GM19463 (cell line): ENCODE measurements around the gene SEMA6B.
"Not testable (repeated sequence)": the region's sequence is repeated elsewhere in the genome, so short reads cannot be mapped to it uniquely, and the experiment has no call there.

ENCODE experiments used
- ATAC-seq: cut with Tn5 transposase; IDR thresholded peaks from one replicate; pipeline ENCODE4 v1.9.1; 2021; ENCODE audit warnings: mild to moderate bottlenecking, moderate library complexity; ENCODE audit not compliant: unreplicated experiment

SEMA6B gene, protein sequence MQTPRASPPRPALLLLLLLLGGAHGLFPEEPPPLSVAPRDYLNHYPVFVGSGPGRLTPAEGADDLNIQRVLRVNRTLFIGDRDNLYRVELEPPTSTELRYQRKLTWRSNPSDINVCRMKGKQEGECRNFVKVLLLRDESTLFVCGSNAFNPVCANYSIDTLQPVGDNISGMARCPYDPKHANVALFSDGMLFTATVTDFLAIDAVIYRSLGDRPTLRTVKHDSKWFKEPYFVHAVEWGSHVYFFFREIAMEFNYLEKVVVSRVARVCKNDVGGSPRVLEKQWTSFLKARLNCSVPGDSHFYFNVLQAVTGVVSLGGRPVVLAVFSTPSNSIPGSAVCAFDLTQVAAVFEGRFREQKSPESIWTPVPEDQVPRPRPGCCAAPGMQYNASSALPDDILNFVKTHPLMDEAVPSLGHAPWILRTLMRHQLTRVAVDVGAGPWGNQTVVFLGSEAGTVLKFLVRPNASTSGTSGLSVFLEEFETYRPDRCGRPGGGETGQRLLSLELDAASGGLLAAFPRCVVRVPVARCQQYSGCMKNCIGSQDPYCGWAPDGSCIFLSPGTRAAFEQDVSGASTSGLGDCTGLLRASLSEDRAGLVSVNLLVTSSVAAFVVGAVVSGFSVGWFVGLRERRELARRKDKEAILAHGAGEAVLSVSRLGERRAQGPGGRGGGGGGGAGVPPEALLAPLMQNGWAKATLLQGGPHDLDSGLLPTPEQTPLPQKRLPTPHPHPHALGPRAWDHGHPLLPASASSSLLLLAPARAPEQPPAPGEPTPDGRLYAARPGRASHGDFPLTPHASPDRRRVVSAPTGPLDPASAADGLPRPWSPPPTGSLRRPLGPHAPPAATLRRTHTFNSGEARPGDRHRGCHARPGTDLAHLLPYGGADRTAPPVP

DNA sequence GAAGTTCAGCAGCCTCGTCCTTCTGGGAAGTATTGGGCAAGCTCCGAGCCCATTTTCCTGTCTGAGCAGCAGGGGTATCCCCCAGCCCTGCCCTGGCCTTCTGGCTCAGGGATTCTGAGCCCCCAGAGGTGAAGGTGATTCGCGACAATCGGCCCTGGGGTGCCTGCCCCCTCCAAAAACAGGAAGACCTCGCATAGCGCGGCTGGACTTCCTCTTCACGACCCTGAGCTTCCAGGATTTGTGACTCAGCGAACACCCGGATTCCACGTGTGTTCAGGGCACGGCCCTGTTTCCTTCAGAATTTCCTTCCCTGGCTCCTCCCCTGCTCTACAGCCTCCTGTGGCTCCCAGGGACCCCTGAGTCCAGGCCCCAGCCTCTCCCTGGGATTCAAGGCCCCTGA lies at the start of gene SEMA6B:
SEMA6B (minus strand) TSS at position 116 of the 400 bp plus-strand sequence. CDS start 1,227 bp downstream, outside the sequence.
- ATAC-seq = no peak

DNA sequence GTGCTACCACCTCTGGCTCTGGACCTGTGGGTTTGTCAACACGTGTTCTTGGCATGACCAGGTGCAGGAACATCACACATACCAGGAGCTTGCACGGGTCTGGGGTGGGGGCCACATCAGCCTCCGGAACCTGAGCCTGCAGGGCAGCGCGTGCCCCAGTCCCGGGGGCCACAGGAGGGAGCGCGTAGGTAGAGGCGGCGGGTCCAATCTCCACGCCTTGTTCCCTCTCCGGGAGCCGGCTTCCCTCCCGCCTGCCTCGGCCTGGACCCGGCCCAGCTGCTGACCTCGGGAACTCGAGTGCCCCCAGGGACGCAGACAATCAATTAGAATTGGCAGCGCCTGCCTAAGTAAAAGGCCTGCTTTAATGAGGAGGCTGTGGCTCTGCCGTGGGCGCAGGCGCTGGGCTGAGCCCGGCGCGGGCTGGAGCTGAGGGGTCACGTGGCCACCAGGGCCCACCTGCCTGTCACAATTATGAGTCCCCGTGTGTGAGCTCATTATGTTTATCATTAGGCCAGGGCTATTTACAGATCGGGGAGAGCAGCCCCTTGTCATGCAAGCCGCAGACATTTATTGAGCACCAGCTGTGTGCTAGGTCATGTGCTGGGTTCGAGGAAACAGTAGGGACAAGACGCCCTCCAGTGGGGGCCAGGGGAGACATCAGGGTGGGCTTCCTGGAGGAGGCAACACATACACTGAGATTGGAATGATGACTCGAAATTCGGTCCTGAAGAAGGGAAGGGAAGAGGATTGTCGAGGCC lies 47.6 kb upstream of the SEMA6B start:
- ATAC-seq = no peak

DNA sequence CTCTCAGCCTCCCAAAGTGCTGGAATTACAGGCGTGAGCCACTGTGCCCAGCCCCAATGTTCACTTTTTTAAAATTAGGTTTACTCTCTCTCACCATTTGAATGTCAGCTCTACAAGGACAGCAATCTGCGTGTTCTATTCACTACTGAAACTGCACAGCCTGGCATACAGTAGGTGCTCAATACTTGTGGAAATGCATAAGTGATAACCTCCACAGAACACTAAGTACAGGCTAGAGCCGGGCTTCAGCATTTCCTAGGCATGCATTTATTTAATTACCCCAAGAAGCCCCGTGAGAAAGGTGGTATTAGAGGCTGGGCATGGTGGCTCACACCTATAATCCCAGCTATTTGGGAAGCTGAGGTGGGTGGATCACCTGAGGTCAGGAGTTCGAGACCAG lies 46.7 kb upstream of the SEMA6B start:
- no peak for ATAC-seq

DNA sequence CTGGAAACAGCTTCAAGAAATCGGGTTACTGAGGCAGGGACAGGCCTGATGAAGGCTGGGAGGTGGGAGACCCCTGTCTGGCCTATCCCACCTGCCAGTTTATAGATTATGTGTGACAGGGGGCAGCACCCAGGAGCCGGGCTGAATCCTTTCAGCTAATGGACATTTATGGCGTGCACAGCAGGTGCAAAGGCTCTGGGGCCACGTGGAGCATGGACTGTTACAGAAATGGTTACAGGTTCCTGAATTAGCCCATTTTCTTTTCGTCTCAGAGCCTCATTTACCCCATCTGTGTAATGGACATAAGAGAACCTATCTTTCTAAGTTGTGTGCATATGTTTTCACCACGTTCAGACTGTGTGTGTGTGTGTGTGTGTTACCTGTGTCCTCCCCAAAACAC lies 45.4 kb upstream of the SEMA6B start:
- ATAC-seq = no peak

DNA sequence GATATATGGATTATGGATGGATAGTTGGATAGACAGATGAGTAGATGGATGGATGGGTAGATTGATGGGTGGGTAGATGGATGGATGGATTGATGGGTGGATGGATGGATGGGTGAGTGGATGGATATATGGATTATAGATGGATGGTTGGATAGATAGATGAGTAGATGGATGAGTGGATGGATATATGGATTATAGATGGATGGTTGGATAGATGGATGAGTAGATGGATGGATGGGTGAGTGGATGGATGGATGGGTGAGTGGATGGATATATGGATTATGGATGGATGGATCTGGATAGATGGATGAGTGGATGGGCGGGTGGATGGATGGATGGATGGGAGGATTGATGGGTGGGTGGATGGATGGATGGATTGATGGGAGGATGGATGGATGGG lies 43.4 kb upstream of the SEMA6B start:
- ATAC-seq = no peak

DNA sequence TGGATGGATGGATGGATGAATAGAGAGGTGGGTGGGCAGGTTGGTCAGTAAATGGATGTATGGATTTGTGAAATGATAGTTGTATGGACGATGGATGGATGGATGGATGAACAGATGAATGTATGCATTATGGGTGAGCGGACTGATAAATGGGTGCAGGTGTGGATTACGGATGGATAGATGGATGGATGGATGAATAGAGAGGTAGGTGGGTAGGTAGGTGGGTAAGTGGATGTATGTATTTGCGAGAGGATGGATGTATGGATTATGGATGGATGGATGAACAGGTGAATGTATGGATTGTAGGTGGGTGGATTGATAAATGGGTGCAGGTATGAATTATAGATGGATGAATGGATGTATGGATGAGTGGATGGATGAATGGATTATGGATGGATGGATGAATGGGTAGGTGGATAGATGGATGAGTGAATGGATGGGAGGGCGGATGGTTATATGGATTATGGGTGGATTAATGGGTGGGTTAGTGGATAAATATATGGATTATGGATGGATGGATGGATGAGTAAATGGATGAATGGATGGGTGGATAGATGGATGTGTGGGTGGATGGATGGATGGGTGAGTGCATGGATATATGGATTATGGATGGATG lies 42.8 kb upstream of the SEMA6B start:
- no peak for ATAC-seq

DNA sequence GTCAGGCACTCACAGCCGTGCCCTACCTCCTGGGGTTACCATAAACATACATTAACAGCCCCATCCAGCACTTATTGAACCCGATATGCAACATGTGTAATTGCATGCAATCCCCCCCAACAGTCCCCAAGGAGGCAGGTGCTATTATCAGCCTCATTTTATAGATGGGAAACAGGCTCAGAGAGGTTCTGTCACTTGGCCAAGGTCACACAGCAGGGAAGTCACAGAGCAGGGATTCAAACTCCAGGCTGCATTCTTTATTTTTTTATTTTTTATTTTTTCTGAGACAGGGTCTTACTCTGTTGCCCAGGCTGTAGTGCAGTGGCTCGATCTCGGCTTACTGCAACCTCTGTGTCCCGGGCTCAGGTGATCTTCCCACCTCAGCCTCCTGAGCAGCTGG lies 41.4 kb upstream of the SEMA6B start:
- ATAC-seq = no peak

DNA sequence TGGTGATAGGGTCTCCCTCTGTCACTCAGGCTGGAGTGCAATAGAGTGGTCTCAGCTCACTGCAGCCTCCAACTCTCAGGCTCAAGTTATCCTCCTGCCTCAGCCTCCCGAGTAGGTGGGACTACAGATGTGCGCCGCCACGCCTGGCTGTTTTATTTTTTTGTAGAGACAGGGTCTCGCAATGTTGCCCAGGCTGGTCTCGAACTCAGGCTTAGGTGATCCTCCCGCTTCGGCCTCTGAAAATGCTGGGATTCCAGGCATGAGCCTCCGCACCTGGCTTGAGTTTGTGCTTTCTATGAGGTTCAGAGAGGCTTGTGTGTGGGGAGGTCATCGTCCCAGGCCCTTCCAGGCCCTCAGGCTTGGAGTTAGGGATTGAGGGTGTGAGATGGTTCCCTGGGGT lies 40.6 kb upstream of the SEMA6B start:
- no peak for ATAC-seq

DNA sequence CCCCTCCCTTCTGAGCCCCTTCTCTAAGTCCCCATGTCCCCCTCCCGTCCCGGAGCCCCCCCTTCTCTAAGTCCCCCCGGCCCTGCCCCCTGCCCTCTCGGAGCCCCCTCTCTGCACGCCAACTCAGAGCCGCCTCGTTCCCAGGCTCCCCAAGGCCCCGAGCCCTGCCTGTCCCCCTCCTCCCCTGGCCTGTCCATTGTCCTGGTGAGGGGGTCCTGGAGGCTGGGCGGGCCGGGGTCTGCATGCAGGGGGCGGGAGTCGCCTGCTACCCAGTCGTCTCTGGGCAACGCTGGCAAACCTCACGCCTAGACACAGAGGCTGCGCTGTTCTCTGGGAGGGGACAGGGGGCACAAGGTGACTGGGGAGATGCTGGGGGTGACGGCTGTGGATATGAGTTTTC lies 39.2 kb upstream of the SEMA6B start:
- no peak for ATAC-seq

DNA sequence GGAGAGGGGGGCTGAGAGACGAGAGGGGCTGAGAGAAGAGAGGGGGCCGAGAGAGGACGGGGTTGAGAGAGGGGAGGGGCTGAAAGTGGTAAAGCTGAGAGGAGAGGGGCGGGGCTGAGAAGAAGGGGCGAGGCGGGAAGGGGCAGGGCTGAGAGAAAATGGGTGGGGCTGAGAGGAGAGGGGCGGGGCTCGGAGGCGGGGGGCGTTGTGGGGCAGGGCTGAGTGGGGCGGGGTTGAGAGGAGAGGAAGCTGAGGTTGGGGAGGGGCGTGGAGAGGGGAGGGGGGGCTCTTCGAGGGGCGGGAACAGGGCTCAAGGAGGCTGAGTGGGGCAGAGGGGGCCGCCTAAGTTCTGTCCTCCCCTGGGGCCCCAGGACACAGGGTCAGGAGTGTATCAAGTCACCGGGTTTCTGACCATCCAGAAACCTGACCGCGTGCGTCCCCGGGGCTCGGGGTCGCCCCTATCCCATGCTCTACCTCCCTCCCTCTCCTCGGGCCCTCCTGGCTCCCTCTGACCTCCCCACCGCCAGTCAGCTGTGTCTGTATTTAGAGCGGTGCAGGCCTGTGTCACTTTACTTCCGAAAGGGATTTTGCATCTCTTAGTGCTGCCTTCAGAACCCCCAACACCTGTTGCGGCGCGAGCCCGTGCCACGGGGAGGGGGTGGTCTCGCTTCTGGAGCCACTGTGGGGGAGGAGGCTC lies 38.6 kb upstream of the SEMA6B start:
- no peak for ATAC-seq

DNA sequence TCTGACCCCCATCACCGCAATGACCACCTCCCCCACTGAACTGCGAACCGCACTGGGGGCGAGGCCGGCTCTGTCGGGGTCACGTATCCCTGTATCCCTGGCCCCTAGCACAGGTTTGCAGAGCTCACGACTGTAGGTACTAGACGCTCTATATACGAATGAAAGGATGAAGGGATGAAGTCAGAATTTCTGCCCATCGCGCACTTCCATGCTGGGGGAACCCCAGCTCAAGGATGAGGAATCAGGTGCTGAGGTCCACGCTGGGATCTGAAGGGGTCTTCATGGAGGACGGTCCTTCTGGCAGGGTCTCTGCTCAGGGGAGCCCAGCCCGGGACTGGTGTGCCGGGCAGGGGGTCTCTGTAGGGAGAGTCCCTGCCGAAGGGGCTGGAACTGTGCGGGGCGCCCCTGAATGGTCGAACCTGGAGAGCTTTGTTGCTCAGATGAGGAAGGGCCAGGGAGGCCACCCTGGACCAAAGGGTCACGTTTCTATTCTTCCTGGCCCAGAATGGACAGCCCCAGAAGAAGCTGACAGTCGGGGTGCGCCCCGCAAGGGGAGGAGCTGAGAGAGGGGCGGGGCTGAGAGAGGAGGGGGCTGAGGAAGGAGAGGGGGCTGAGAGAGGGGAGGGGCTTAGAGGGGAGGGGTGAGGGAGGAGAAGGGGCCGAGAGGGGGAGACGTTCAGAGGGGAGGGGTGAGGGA lies 37.9 kb upstream of the SEMA6B start:
- no peak for ATAC-seq

DNA sequence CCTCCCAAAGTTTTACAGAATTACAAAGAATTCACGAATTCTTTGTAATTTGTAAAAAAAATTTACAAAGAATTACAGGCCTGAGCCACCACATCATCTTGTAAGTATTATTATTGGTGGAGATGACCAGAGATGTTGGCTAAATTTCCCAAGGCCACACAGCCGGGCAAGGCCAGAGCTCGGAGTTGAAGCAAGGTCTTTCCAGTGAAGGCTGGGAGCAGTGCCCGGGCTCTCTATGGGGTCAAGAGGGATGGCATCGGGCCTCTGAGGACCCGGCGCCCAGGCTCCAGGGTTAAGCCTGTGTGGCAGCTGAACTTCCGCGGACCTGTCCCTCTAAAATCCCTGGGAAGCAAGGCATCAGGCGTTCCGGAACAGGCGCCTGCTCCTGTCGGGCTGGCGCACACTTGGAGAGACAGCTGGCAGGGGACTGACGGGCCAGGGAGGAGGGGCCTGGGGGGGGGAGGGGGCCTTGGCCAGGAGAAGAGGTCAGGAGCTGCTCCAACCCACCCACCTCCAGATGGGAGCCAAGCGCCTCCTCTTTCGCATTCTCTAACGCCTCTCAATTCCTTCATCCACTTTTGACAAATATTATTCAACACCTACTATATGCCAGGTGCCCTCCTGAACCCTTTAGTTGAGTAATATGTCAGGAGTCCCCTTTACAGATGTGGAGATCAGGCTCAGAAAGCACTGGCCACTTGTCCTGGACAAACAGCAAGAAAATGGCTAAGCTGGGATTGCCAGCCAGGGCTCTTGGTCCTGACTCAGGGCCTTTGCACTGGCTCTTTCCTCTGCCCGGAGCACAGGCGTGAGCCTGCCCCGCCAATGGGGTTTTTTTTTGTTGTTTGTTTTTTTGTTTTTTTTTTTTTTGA lies 36.8 kb upstream of the SEMA6B start:
- no peak for ATAC-seq

DNA sequence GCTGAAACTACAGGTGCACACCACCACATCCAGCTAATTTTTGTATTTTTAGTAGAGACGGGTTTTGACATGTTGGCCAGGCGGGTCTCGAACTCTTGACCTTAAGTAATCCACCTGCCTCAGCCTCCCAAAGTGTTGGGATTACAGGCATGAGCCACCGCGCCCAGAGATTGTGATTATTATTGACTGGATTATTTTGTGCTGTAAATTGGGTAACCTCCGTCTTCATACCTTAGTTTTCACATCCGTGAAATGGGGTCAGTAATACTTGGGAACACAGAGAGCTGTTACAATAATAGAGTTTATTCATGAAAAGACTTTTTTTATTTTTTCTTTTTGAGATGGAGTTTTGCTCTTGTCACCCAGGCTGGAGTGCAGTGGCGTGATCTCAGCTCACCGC lies 35.7 kb upstream of the SEMA6B start:
- ATAC-seq = not testable (repeated sequence)

DNA sequence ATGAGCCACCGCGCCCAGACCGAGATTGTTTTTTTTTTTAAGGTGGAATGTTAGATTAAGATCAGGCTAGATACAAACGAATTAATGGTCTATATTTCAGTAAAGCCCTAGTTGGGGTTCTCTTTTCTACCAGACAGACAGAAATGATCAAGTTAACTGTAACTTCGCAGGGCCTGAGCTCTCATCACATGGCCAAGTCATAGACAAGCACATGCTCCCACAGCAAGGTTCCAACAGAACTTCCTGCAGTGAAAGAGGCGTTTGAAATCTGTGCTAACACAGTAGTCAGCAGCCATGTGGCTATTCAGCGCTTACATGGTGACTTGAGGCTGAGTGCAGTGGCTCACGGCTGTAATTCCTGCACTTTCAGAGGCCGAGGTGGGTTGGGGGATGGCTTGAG lies 34.7 kb upstream of the SEMA6B start:
- ATAC-seq = no peak

DNA sequence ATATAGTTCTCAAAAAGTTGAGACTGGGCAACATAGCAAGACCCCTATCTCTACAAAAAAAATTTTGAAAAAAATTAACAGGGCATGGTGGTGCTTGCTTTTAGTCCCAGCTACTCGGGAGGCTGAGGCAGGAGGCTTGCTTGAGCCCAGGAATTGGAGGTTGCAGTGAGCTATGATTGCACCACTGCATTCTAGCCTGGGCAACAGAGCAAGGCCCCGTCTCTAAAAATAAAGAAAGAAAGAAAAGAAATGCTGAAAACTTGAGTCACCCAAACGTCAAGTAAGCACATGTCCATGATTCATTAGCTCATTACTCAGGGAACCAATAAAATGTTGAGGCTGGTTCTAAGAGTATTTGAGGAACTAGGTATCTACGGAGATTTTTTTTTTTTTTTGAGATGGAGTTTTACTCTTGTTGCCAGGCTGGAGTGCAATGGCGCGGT lies 33.9 kb upstream of the SEMA6B start:
- ATAC-seq = no peak

DNA sequence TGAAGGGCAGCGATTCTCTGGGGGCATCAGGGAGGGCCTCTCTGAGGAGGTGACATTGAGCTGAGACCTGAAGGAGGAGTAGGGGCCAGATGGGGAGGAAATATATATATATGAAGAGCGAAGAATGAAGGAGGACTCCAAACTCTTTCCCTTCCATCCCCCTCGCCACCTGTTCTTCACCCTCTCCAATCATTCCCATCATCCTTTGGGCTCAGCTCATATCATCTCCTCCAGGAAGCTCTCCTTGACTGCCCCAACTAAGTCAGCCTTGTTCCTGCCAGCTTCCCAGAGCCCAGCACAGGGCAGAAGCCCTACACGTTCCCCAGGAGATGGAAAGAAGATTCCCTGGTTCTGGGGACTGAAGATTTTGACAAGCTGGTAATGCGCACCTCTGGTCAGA lies 33.0 kb upstream of the SEMA6B start:
- ATAC-seq = no peak

DNA sequence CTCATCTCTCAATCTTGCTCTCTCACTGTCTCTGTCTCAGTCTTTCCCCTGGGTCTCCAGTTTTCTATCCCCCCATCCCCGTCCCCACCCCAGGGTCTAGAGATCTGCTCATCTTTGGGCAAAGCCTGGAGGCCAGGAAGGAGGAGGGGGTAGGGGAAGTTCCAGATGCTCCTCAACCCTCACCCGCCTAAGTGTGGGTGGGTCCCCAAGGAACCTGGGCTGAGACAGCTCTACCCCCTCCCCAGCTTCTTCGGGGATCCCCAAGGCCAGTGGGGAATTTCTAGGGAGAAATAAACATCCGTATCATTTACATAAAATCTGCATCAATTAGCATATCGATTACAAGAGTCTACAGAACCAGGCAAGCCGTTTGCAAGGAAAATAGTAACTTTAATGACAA lies 31.8 kb upstream of the SEMA6B start:
- ATAC-seq = no peak

DNA sequence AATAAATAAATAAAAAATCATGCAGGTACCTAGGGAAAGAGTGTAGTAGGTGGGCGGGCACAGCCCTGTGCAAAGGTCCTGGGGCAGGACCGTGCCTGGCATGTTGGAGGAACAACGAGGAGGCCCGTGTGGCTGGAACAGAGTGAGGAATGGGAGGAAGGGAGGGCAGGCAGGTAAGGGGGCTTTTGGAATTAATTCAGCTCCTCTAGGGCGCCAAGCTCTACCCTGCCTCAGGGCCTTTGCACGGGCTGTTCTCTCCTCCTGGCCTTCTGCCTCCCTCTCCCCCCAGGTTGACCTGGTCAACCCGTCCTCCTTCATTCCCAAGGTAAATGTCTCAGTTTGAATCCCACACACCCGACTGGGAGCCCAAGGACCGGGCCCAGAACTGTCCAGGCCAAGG lies 31.1 kb upstream of the SEMA6B start:
- ATAC-seq = no peak
